ENCODE data around the gene UBL4A.

Gene UBL4A

DNA sequence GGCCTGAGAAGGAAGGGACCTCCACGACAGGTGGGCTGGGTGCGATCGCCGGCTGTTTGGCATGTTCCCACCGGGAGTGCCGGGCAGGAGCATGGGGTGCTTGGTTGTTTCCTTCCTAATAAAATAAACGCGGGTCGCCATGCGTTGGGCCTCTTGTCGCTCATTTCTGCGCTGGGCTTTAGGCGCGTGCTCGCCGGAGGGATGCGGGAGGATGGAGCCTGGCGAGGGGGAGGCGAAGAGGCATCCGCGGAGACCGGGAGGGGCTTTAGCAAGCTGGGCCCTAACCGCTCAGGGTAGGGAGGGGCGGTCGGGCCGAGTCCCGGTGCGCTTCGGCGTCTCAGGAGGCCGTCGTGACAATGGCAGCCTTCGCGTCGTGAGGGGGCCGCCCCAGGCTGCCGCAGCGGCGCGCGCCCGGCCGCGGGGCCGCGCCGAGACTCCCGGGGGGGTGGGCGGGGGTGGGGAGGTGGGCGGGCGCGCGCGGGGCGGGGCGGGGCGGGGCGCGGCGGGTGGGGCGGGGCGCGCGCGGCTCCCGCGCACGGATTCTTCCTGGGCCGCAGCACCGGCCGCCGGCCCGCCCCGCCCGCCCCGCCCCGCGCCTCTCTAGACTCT is 49.9 kb downstream of the UBL4A start:
- in situ Hi-C loops (cut with HindIII; ENCODE audit: low pct_unique_long_range_greater_than_20kb, low sequenced_read_pairs): no loop called here
- no peak for TF ChIP-seq JUND (IDR thresholded peaks at IDR 0.05; ENCODE audit: low read depth)
- no peak for DNase-seq (ENCODE audit: low read depth in 1 of 2, low spot score in 1 of 2)

DNA sequence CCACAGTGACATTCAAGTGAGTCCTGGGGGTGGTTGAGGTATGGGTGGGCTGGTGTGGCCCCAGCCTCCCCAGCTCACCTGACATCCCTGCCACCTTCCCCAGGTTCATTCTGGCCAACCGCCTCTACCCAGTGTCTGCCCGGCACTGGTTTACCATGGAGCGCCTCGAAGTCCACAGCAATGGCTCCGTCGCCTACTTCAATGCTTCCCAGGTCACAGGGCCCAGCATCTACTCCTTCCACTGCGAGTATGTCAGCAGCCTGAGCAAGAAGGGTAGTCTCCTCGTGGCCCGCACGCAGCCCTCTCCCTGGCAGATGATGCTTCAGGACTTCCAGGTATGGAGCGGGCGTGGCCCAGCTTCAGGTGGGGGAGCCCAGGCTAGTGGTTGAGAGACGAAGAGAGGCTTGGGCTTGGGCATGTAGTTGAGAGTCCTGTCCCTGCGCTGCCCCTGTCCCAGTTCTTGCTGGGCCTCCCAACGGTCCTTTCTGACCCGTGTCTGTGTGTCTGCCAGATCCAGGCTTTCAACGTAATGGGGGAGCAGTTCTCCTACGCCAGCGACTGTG is 51.2 kb downstream of the UBL4A start:
- TF ChIP-seq JUND (IDR thresholded peaks at IDR 0.05; ENCODE audit: low read depth): no peak
- in situ Hi-C loops (cut with HindIII; ENCODE audit: low pct_unique_long_range_greater_than_20kb, low sequenced_read_pairs): no loop called here
- no peak for DNase-seq (ENCODE audit: low read depth in 1 of 2, low spot score in 1 of 2)

DNA sequence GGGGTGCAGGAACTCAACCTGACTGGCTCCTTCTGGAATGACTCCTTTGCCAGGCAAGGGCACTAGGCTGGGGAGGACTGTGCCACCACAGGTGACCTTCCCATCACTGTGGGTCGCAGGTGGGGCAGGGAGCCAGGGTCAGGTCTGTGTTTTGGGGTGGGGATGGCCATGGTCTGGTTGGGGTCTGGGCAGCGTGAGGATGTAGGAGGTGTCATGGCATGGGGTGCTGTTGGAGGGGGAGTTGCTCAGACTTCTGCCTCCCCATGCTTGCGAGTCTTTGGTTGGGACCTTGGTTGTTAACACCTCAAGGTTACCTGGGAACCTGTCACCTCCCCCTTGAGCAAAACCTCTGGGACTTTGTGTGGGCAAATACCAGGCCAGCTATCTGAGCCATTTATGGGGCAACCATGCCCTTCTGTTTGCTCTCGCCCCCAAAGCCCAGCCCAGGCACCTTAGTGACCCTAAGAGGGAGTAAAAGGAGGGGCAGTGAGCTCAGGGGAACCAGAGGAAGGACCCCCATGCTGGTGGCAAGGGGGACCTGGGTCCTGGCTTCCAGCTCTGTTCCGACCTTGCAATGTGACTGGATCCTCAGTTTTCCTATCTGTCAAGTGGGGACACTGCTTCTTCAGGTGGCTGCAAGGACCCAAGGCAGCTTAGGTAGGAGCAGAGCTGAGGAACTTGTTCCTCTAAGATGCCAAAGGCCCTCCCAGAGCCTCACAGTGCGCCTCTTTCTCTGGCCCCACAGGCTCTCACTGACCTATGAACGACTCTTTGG is 51.8 kb downstream of the UBL4A start:
- TF ChIP-seq JUND (IDR thresholded peaks at IDR 0.05; ENCODE audit: low read depth): no peak
- in situ Hi-C loops (cut with HindIII; ENCODE audit: low pct_unique_long_range_greater_than_20kb, low sequenced_read_pairs): no loop called here
- DNase-seq (ENCODE audit: low read depth in 1 of 2, low spot score in 1 of 2): no peak
